Neural cell (in vitro differentiated cells): ENCODE results near the gene PPP2R5D. TPM values are rescaled to one million over a fixed set of nuclear protein-coding genes. Genes with fewer than 3 reads are reported as not detected.

Experiments used
- H2AFZ ChIP-seq: fragments of 200-600, 300-800 bp; sonication (generic), shearing (Covaris generic); 2 replicates; pipeline ENCODE4 v1.6.0; 2014; ENCODE audit warnings: low read depth, mild to moderate bottlenecking, antibody characterized with exemption, low read length, moderate library complexity
- H3F3A ChIP-seq: fragments of 200-600 bp; shearing (Covaris generic); 2 replicates; pipeline ENCODE4 v1.6.1; 2016; ENCODE audit warnings: mild to moderate bottlenecking, moderate library complexity, mixed read lengths, antibody characterized with exemption, low read length; ENCODE audit not compliant: insufficient read depth, poor library complexity, severe bottlenecking
- H3K27ac ChIP-seq: fragments of 200-600, 300-800 bp; sonication (generic), shearing (Covaris generic); 2 replicates; pipeline ENCODE4 v1.5.1; 2014; ENCODE audit warnings: mild to moderate bottlenecking, low read length, moderate library complexity
- H3K27me3 ChIP-seq: fragments of 300-800, 200-600 bp; sonication (generic), shearing (Covaris generic); 2 replicates; pipeline ENCODE4 v1.6.0; 2014; ENCODE audit warnings: mild to moderate bottlenecking, low read depth, low read length, moderate library complexity; ENCODE audit not compliant: insufficient read depth
- H3K36me3 ChIP-seq: fragments of 300-800, 200-600 bp; sonication (generic), shearing (Covaris generic); 2 replicates; pipeline ENCODE4 v1.5.1; 2014; ENCODE audit warnings: mild to moderate bottlenecking, antibody characterized with exemption, low read length, moderate library complexity; ENCODE audit not compliant: insufficient read depth
- H3K4me2 ChIP-seq: fragments of 300-800, 200-600 bp; sonication (generic), shearing (Covaris generic); 2 replicates; pipeline ENCODE4 v1.6.0; 2014; ENCODE audit warnings: mild to moderate bottlenecking, low read length
- H3K4me3 ChIP-seq: fragments of 300-800, 200-600 bp; sonication (generic), shearing (Covaris generic); 2 replicates; pipeline ENCODE4 v1.5.1; 2014; ENCODE audit warnings: mild to moderate bottlenecking, low read length, moderate library complexity
- H3K79me2 ChIP-seq: fragments of 200-600 bp; shearing (Covaris generic); replicated peaks from 2 replicates; pipeline ENCODE4 v1.6.0; 2014; ENCODE audit warnings: mild to moderate bottlenecking, low read length, moderate library complexity; ENCODE audit not compliant: insufficient read depth
- H3K9ac ChIP-seq: fragments of 300-800, 200-600 bp; sonication (generic), shearing (Covaris generic); 2 replicates; pipeline ENCODE4 v1.6.1; 2016; ENCODE audit warnings: mild to moderate bottlenecking, low read length, mixed read lengths
- H3K9me2 ChIP-seq: fragments of 200-600 bp; shearing (Covaris generic); 2 replicates; pipeline ENCODE4 v1.6.1; 2016; ENCODE audit warnings: mild to moderate bottlenecking, low read length, mixed read lengths; ENCODE audit not compliant: insufficient read depth
- H3K9me3 ChIP-seq: fragments of 200-600, 300-800 bp; sonication (generic), shearing (Covaris generic); 2 replicates; pipeline ENCODE4 v1.6.1; 2016; ENCODE audit warnings: mild to moderate bottlenecking, mixed run types, low read length, moderate library complexity, mixed read lengths
- H4K20me1 ChIP-seq: fragments of 200-600 bp; shearing (Covaris generic); 2 replicates; pipeline ENCODE4 v1.6.1; 2016; ENCODE audit warnings: mild to moderate bottlenecking, mixed run types; ENCODE audit not compliant: insufficient read depth
- CTCF ChIP-seq: fragments of 450-650 bp; IDR thresholded peaks from 2 replicates; pipeline ENCODE4 v1.5.1; 2014; ENCODE audit warnings: antibody characterized with exemption, mild to moderate bottlenecking, moderate library complexity; ENCODE audit not compliant: poor library complexity, severe bottlenecking
- EP300 ChIP-seq: fragments of 450-650 bp; conservative IDR thresholded peaks from 2 replicates; pipeline ENCODE4 v1.6.1; 2014; ENCODE audit warnings: antibody characterized with exemption, mild to moderate bottlenecking, moderate library complexity; ENCODE audit not compliant: poor library complexity, severe bottlenecking
- MXI1 ChIP-seq: fragments of 450-650 bp; conservative IDR thresholded peaks from 2 replicates; pipeline ENCODE4 v1.6.1; 2014; ENCODE audit warnings: antibody characterized with exemption, mild to moderate bottlenecking; ENCODE audit not compliant: poor library complexity, severe bottlenecking
- POLR2AphosphoS5 ChIP-seq: IDR thresholded peaks from 2 replicates; pipeline ENCODE4 v1.6.1; 2012
- RAD21 ChIP-seq: fragments of 450-650 bp; conservative IDR thresholded peaks from 2 replicates; pipeline ENCODE4 v1.6.1; 2014; ENCODE audit warnings: antibody characterized with exemption, mild to moderate bottlenecking, moderate library complexity
- REST ChIP-seq: IDR thresholded peaks from 2 replicates; pipeline ENCODE4 v1.6.1; 2012; ENCODE audit warnings: borderline replicate concordance
- SMC3 ChIP-seq: fragments of 450-650 bp; conservative IDR thresholded peaks from 2 replicates; pipeline ENCODE4 v1.6.1; 2014; ENCODE audit warnings: antibody characterized with exemption, mild to moderate bottlenecking, moderate library complexity; ENCODE audit not compliant: poor library complexity
- TAF1 ChIP-seq: IDR thresholded peaks from 2 replicates; pipeline ENCODE4 v1.6.1; 2012; ENCODE audit warnings: low read depth
- polyA plus RNA-seq: library from polyadenylated mRNA; depleted of rRNA; stranded (reverse); fragments of >200 nt; gene quantifications from 2 replicates; pipeline ENCODE4 v1.2.3, GENCODE V29; 2014

Gene PPP2R5D
- polyA plus RNA-seq, 1 donor from 2014 or later, result 41.1 TPM

DNA sequence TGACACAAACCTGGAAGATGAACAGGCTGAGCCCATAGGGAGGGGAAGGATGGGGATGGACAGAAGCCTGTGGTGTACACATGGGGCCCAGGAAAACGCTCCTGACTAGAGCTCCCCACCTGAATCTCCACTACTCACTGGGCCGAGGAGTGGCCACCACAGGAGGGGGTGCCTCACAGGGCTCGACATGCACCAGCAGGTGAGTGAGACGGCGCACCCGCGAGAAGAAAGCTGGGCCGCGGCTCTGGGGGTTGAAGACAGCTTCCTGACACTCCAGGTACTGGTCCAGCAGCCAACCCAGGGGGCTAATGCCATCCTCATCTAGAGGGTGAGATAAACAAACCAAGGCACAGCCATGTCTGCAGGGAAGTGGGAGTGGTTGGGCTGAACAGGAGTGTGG, 58.9 kb downstream of the PPP2R5D start:
- H3K27ac ChIP-seq, result no peak overlapping the region
- no peaks in the 10 kb centered on the region for H3K36me3 ChIP-seq
- H2AFZ ChIP-seq, result no peak overlapping the region

GRCh38 chr6:43045371-43045930, 61.1 kb downstream of the PPP2R5D start:
- no peaks in the 10 kb centered on the region for H3K27me3 ChIP-seq
- no peaks in the 10 kb centered on the region for H3K9me3 ChIP-seq
- H4K20me1 ChIP-seq, result no peaks in the 10 kb centered on the region
- no peak for TF ChIP-seq POLR2AphosphoS5
- TF ChIP-seq EP300, result no peak
- no peak for TF ChIP-seq SMC3
- TF ChIP-seq RAD21, result no peak
- no peak for TF ChIP-seq MXI1
- no peak for TF ChIP-seq REST
- no peak for TF ChIP-seq CTCF
- no peak overlapping the region for H3K4me2 ChIP-seq
- H3K9me2 ChIP-seq, result no peaks in the 10 kb centered on the region
- H3F3A ChIP-seq, result no peaks in the 10 kb centered on the region
- no peaks in the 10 kb centered on the region for H3K79me2 ChIP-seq
- no peak overlapping the region for H3K27ac ChIP-seq
- H2AFZ ChIP-seq, result no peak overlapping the region
- no peak overlapping the region for H3K4me3 ChIP-seq
- H3K9ac ChIP-seq, result no peak overlapping the region
- no peaks in the 10 kb centered on the region for H3K36me3 ChIP-seq

More for the DNA sequence above, 58.9 kb downstream of the PPP2R5D start:
- Histone ChIP-seq H3K27me3 (no peaks in the 10 kb centered on the region), H3K79me2 (no peaks in the 10 kb centered on the region), H3K9me3 (no peaks in the 10 kb centered on the region), H3F3A (no peaks in the 10 kb centered on the region), H3K9ac (no peak overlapping the region), H3K4me2 (no peak overlapping the region), H3K9me2 (no peaks in the 10 kb centered on the region), H4K20me1 (no peaks in the 10 kb centered on the region), H3K4me3 (no peak overlapping the region)
- TF ChIP-seq MXI1, result no peak

- no peak overlapping the region for H3K4me2 ChIP-seq
- no peaks in the 10 kb centered on the region for H3K79me2 ChIP-seq
- H4K20me1 ChIP-seq, result no peaks in the 10 kb centered on the region
- H2AFZ ChIP-seq, result no peak overlapping the region
- no peak overlapping the region for H3K9ac ChIP-seq
- no peaks in the 10 kb centered on the region for H3K9me2 ChIP-seq
- H3F3A ChIP-seq, result no peaks in the 10 kb centered on the region
- H3K9me3 ChIP-seq, result no peaks in the 10 kb centered on the region
- no peaks in the 10 kb centered on the region for H3K36me3 ChIP-seq
- no peaks in the 10 kb centered on the region for H3K27me3 ChIP-seq
- TF ChIP-seq REST (no peak), RAD21 (no peak), TAF1 (no peak)
- H3K4me3 ChIP-seq, result no peak overlapping the region
- H3K27ac ChIP-seq, result no peak overlapping the region
These were observed 63.6 kb downstream of the PPP2R5D start for GRCh38 chr6:43047998-43048397.
